ENCODE results near the gene EGFL7. TPM values are rescaled to one million over a fixed set of nuclear protein-coding genes. Genes with fewer than 3 reads are reported as not detected.
"Not testable (repeated sequence)": the region's sequence is repeated elsewhere in the genome, so short reads cannot be mapped to it uniquely, and the experiment has no call there.

Gene EGFL7
- total RNA-seq, 5 donors from 2014 or later (not counting 1 experiment from before 2014, with no cell fraction given): 0.43 to 1.9 (median 1.1) TPM

- no peak for ATAC-seq (replicated peaks in 1 of 4)
- Mint-ChIP-seq H3K4me3 (no peak overlapping the region), H3K36me3 (no peaks in the 10 kb centered on the region), H3K9me3 (no peaks in the 10 kb centered on the region), H3K27me3 (peaks cover 8 to 46% of the 10 kb centered on the region in 2 donors), H3K27ac (no peak overlapping the region), H3K4me1 (peaks cover 4 to 11% (median 9%) of the 10 kb centered on the region in 3 donors)
- DNase-seq: no peak
- peaks cover 0 to 13% of the 10 kb centered on the region in 2 experiments for H3K4me1 ChIP-seq (ENCODE audit: control insufficient read depth in 1 of 2, extremely low read depth in 1 of 2, insufficient read depth in 2 of 2, low read length in 2 of 2)
- no peaks in the 10 kb centered on the region for H3K9me3 ChIP-seq
- CTCF ChIA-PET: no interaction called here
- H3K36me3 ChIP-seq (ENCODE audit: control insufficient read depth in 2 of 2, extremely low read depth in 1 of 2, insufficient read depth in 1 of 2, low read length in 1 of 2): no peaks in the 10 kb centered on the region
- WGBS (ENCODE audit: insufficient coverage): 87% methylated on average over 24 of the region's 24 CpGs
- H3K4me3 ChIP-seq (ENCODE audit: control insufficient read depth in 1 of 2, extremely low read depth in 1 of 2, low read length in 1 of 2): no peak overlapping the region
- no peak overlapping the region for H3K27ac ChIP-seq (ENCODE audit: low read length)
- peaks cover 0 to 60% of the 10 kb centered on the region in 2 experiments for H3K27me3 ChIP-seq (replicated peaks in 1 of 2; ENCODE audit: control insufficient read depth in 2 of 2, extremely low read depth in 1 of 2, insufficient read depth in 2 of 2, low read length in 1 of 2)
- POLR2A ChIA-PET: no interaction called here
These were observed 46.9 kb downstream of the EGFL7 start for GRCh38 chr9:136709454-136710109.

GRCh38 chr9:136710543-136710942 is 47.8 kb downstream of the EGFL7 start:
- Histone ChIP-seq H3K4me3 (ENCODE audit: control insufficient read depth in 1 of 2, extremely low read depth in 1 of 2, low read length in 1 of 2) (no peak overlapping the region), H3K9me3 (no peaks in the 10 kb centered on the region), H3K4me1 (ENCODE audit: control insufficient read depth in 1 of 2, extremely low read depth in 1 of 2, insufficient read depth in 2 of 2, low read length in 2 of 2) (peaks cover 0 to 13% of the 10 kb centered on the region in 2 experiments), H3K36me3 (ENCODE audit: control insufficient read depth in 2 of 2, extremely low read depth in 1 of 2, insufficient read depth in 1 of 2, low read length in 1 of 2) (no peaks in the 10 kb centered on the region), H3K27ac (ENCODE audit: low read length) (no peak overlapping the region), H3K27me3 (replicated peaks in 1 of 2; ENCODE audit: control insufficient read depth in 2 of 2, extremely low read depth in 1 of 2, insufficient read depth in 2 of 2, low read length in 1 of 2) (peaks cover 0 to 66% of the 10 kb centered on the region in 2 experiments)
- Mint-ChIP-seq H3K27ac (no peak overlapping the region), H3K36me3 (no peaks in the 10 kb centered on the region), H3K9me3 (no peaks in the 10 kb centered on the region), H3K4me1 (peaks cover 4 to 11% (median 9%) of the 10 kb centered on the region in 3 donors), H3K27me3 (peaks cover 8 to 45% of the 10 kb centered on the region in 2 donors), H3K4me3 (peak overlapping the region in 1 of 3 donors; percentile 77)
- WGBS (ENCODE audit: insufficient coverage): 92% methylated on average over 7 of the region's 7 CpGs
- DNase-seq (no peak), ATAC-seq (replicated peaks in 1 of 4) (no peak)
- ChIA-PET POLR2A (no interaction called here), CTCF (no interaction called here)

GRCh38 chr9:136711219-136711648 is 48.5 kb downstream of the EGFL7 start:
- DNase-seq; H3K9me3 Mint-ChIP-seq; H3K27ac Mint-ChIP-seq; ATAC-seq (replicated peaks in 1 of 4); H3K36me3 Mint-ChIP-seq; H3K36me3 ChIP-seq (ENCODE audit: control insufficient read depth in 2 of 2, extremely low read depth in 1 of 2, insufficient read depth in 1 of 2, low read length in 1 of 2); H3K9me3 ChIP-seq; H3K27ac ChIP-seq (ENCODE audit: low read length); POLR2A ChIA-PET; H3K4me3 ChIP-seq (ENCODE audit: control insufficient read depth in 1 of 2, extremely low read depth in 1 of 2, low read length in 1 of 2): not testable (repeated sequence)
- CTCF ChIA-PET: interaction anchor here in 1 of 2 donors (0.6 kb wide), 1 partner anchor 10 kb away, joined by 3 read pairs; no protein-coding TSS in a partner anchor
- Mint-ChIP-seq H3K4me3 (peak overlapping the region; percentile 52 to 77 (median 63)), H3K27me3 (peaks cover 13 to 50% of the 10 kb centered on the region in 2 donors), H3K4me1 (peaks cover 4 to 11% (median 9%) of the 10 kb centered on the region in 3 donors)
- no CpG with 5 or more reads among the region's 4 CpGs for WGBS (ENCODE audit: insufficient coverage)
- peaks cover 0 to 71% of the 10 kb centered on the region in 2 experiments for H3K27me3 ChIP-seq (replicated peaks in 1 of 2; ENCODE audit: control insufficient read depth in 2 of 2, extremely low read depth in 1 of 2, insufficient read depth in 2 of 2, low read length in 1 of 2)
- peaks cover 0 to 13% of the 10 kb centered on the region in 2 experiments for H3K4me1 ChIP-seq (ENCODE audit: control insufficient read depth in 1 of 2, extremely low read depth in 1 of 2, insufficient read depth in 2 of 2, low read length in 2 of 2)

GRCh38 chr9:136711751-136712689 is 49.3 kb downstream of the EGFL7 start, which contains the start of gene DIPK1B:
Gene DIPK1B, plus strand, starts transcription at chr9:136712572. Its CDS starts 94 bp downstream, at chr9:136712666.
- ATAC-seq (replicated peaks in 1 of 4) (peak; percentile 41 to 49 (median 42)), DNase-seq (peak in 3 of 35 experiments; percentile 15 to 29 (median 21))
- CTCF ChIA-PET: interaction anchor here in 1 of 2 donors (0.6 kb wide), 1 partner anchor 11 kb away, joined by 3 read pairs; no protein-coding TSS in a partner anchor
- Mint-ChIP-seq H3K4me1 (peaks cover 4 to 11% (median 9%) of the 10 kb centered on the region in 3 donors), H3K4me3 (peak within 1 kb of the TSS; percentile 52 to 77 (median 63)), H3K36me3 (no peaks in the 10 kb centered on the region), H3K27me3 (peaks cover 13 to 54% of the 10 kb centered on the region in 2 donors), H3K27ac (no peak within 1 kb of the TSS), H3K9me3 (no peaks in the 10 kb centered on the region)
- no peak within 1 kb of the TSS for H3K27ac ChIP-seq (ENCODE audit: low read length)
- H3K27me3 ChIP-seq (replicated peaks in 1 of 2; ENCODE audit: control insufficient read depth in 2 of 2, extremely low read depth in 1 of 2, insufficient read depth in 2 of 2, low read length in 1 of 2): peaks cover 0 to 72% of the 10 kb centered on the region in 2 experiments
- 2% methylated on average over 118 of the region's 119 CpGs for WGBS (ENCODE audit: insufficient coverage)
- peaks cover 0 to 13% of the 10 kb centered on the region in 2 experiments for H3K4me1 ChIP-seq (ENCODE audit: control insufficient read depth in 1 of 2, extremely low read depth in 1 of 2, insufficient read depth in 2 of 2, low read length in 2 of 2)
- H3K36me3 ChIP-seq (ENCODE audit: control insufficient read depth in 2 of 2, extremely low read depth in 1 of 2, insufficient read depth in 1 of 2, low read length in 1 of 2): no peaks in the 10 kb centered on the region
- peak within 1 kb of the TSS in 1 of 2 donors; percentile 74 for H3K4me3 ChIP-seq (ENCODE audit: control insufficient read depth in 1 of 2, extremely low read depth in 1 of 2, low read length in 1 of 2)
- POLR2A ChIA-PET: no interaction called here
- H3K9me3 ChIP-seq: no peaks in the 10 kb centered on the region

- H3K36me3 Mint-ChIP-seq: no peaks in the 10 kb centered on the region
- Histone ChIP-seq H3K27ac (ENCODE audit: low read length) (no peak overlapping the region), H3K4me1 (ENCODE audit: control insufficient read depth in 1 of 2, extremely low read depth in 1 of 2, insufficient read depth in 2 of 2, low read length in 2 of 2) (peaks cover 0 to 13% of the 10 kb centered on the region in 2 experiments), H3K27me3 (replicated peaks in 1 of 2; ENCODE audit: control insufficient read depth in 2 of 2, extremely low read depth in 1 of 2, insufficient read depth in 2 of 2, low read length in 1 of 2) (peaks cover 0 to 75% of the 10 kb centered on the region in 2 experiments), H3K36me3 (ENCODE audit: control insufficient read depth in 2 of 2, extremely low read depth in 1 of 2, insufficient read depth in 1 of 2, low read length in 1 of 2) (no peaks in the 10 kb centered on the region), H3K9me3 (no peaks in the 10 kb centered on the region), H3K4me3 (ENCODE audit: control insufficient read depth in 1 of 2, extremely low read depth in 1 of 2, low read length in 1 of 2) (peak overlapping the region in 1 of 2 donors; percentile 12)
- DNase-seq: no peak
- peak overlapping the region in 2 of 3 donors; percentile 3 to 37 for H3K4me3 Mint-ChIP-seq
- ATAC-seq (replicated peaks in 1 of 4): no peak
- H3K4me1 Mint-ChIP-seq: peaks cover 4 to 11% (median 9%) of the 10 kb centered on the region in 3 donors
- H3K9me3 Mint-ChIP-seq: no peaks in the 10 kb centered on the region
- CTCF ChIA-PET: no interaction called here
- WGBS (ENCODE audit: insufficient coverage): 10% methylated on average over 44 of the region's 56 CpGs
- POLR2A ChIA-PET: no interaction called here
- H3K27ac Mint-ChIP-seq: no peak overlapping the region
- H3K27me3 Mint-ChIP-seq: peaks cover 13 to 53% of the 10 kb centered on the region in 2 donors
These were observed 50.2 kb downstream of the EGFL7 start for GRCh38 chr9:136712690-136713544.

Data from T-cell (primary cell).